ENCODE data around the gene ADGRE1.
"Not testable (repeated sequence)": the region's sequence is repeated elsewhere in the genome, so short reads cannot be mapped to it uniquely, and the experiment has no call there.

GRCh38 chr19:6869151-6869882 is 18.1 kb upstream of the ADGRE1 start:
- TF ChIP-seq CTCF (conservative IDR thresholded peaks at IDR 0.05; ENCODE audit: low read length); EZH2phosphoT487 (IDR thresholded peaks at IDR 0.05; ENCODE audit: borderline replicate concordance, low read depth, low read length): not testable (repeated sequence)

Measured in OCI-LY7 (cell line).